PC-9 (cell line): ENCODE data around the gene SNRPD1. TPM values are rescaled to one million over a fixed set of nuclear protein-coding genes. Genes with fewer than 3 reads are reported as not detected.
"Not testable (repeated sequence)": the region's sequence is repeated elsewhere in the genome, so short reads cannot be mapped to it uniquely, and the experiment has no call there.

Experiments used
- BruUV-seq: library from RNA; stranded (reverse); fragments of 400-500 nt; replicated peaks from 2 replicates; lab custom pipeline; 2021; lab: Mats Ljungman, UMichigan
- CTCF ChIA-PET: fragments of 300-600 bp; sonication (Branson Sonifier 250); formaldehyde crosslinking; loops from one replicate; lab custom pipeline; 2022; ENCODE audit warnings: antibody characterized with exemption; lab: Charles Lee
- POLR2A ChIA-PET: fragments of 300-600 bp; sonication (Branson Sonifier 250); formaldehyde crosslinking; loops from one replicate; lab custom pipeline; 2022; ENCODE audit warnings: antibody characterized with exemption; ENCODE audit not compliant: unreplicated experiment; lab: Charles Lee
- DNase-seq, 2 experiments: peaks; one replicate each; pipeline versions ENCODE4 v3.0.0 to v3.0.0-alpha.2; 2015 to 2022; ENCODE audit warnings: mixed read lengths in 1 of 2
- H2AFZ ChIP-seq: fragments of 200-600 bp; sonication (generic); 2 replicates; pipeline ENCODE4 v1.8.1; 2017; ENCODE audit warnings: antibody characterized with exemption
- H3F3A ChIP-seq: fragments of 200-600 bp; sonication (generic); 2 replicates; pipeline ENCODE4 v1.8.1; 2017; ENCODE audit warnings: antibody characterized with exemption, mild to moderate bottlenecking, low read depth; ENCODE audit not compliant: insufficient read depth
- H3K27ac ChIP-seq: fragments of 200-600 bp; sonication (generic); 2 replicates; pipeline ENCODE4 v1.6.1; 2016; ENCODE audit warnings: mixed run types
- H3K27me3 ChIP-seq: fragments of 200-600 bp; sonication (generic); 2 replicates; pipeline ENCODE4 v1.6.1; 2016; ENCODE audit warnings: low read depth, mixed run types; ENCODE audit not compliant: insufficient read depth
- H3K36me3 ChIP-seq: fragments of 200-600 bp; sonication (generic); 2 replicates; pipeline ENCODE4 v1.6.1; 2016; ENCODE audit warnings: low read depth, mixed run types
- H3K4me1 ChIP-seq: fragments of 200-600 bp; sonication (generic); replicated peaks from 2 replicates; pipeline ENCODE4 v1.6.1; 2016; ENCODE audit warnings: mixed run types; ENCODE audit not compliant: insufficient read depth
- H3K4me2 ChIP-seq: fragments of 200-600 bp; sonication (generic); 2 replicates; pipeline ENCODE4 v1.6.1; 2017; ENCODE audit warnings: mixed run types
- H3K4me3 ChIP-seq: fragments of 200-600 bp; sonication (generic); 2 replicates; pipeline ENCODE4 v1.6.1; 2016; ENCODE audit warnings: mixed run types
- H3K79me2 ChIP-seq: fragments of 200-600 bp; sonication (generic); 2 replicates; pipeline ENCODE4 v1.6.1; 2017; ENCODE audit warnings: low read depth, mixed run types
- H3K9me2 ChIP-seq: fragments of 200-600 bp; sonication (generic); 2 replicates; pipeline ENCODE4 v1.8.1; 2017; ENCODE audit warnings: mild to moderate bottlenecking; ENCODE audit not compliant: insufficient read depth
- H3K9me3 ChIP-seq: fragments of 200-600 bp; sonication (generic); 2 replicates; pipeline ENCODE4 v1.8.1; 2016; ENCODE audit warnings: low read depth; ENCODE audit not compliant: insufficient read depth
- H4K20me1 ChIP-seq: fragments of 200-600 bp; sonication (generic); 2 replicates; pipeline ENCODE4 v1.8.1; 2017; ENCODE audit not compliant: insufficient read depth
- CTCF ChIP-seq: fragments of 200-600 bp; sonication (generic); conservative IDR thresholded peaks from 2 replicates; pipeline ENCODE4 v1.6.1; 2017; ENCODE audit warnings: mixed run types, antibody characterized with exemption, mild to moderate bottlenecking, moderate library complexity
- EZH2 ChIP-seq: fragments of 200-600 bp; sonication (generic); IDR thresholded peaks from 2 replicates; pipeline ENCODE4 v1.8.0; 2017; ENCODE audit warnings: antibody characterized with exemption, low read depth
- intact Hi-C: fragments of 100-400 bp; cut with micrococcal nuclease; formaldehyde crosslinking; loops from one replicate; pipeline ENCODE4 v1.10.0; 2022; ENCODE audit not compliant: unreplicated experiment
- total RNA-seq: library from RNA; stranded (reverse); gene quantifications from 2 replicates; pipeline ENCODE4 v1.2.3, GENCODE V29; 2021

SNRPD1 gene
- total RNA-seq, 1 experiment from 2014 or later: 57.6 TPM

GRCh38 chr18:21638822-21639221, 26.7 kb downstream of the SNRPD1 start:
- no peaks in the 10 kb centered on the region for H3K27me3 ChIP-seq
- H3K36me3 ChIP-seq: no peaks in the 10 kb centered on the region
- no peaks in the 10 kb centered on the region for H3K9me3 ChIP-seq
- peak overlapping the region; percentile 38 for H3K4me2 ChIP-seq
- H2AFZ ChIP-seq: no peak overlapping the region
- BruUV-seq: no TSS peak
- no peak for DNase-seq
- peaks cover 20% of the 10 kb centered on the region for H3F3A ChIP-seq
- POLR2A ChIA-PET: no interaction called here
- H3K79me2 ChIP-seq: no peaks in the 10 kb centered on the region
- CTCF ChIA-PET: interaction anchor here (0.6 kb wide), 1 partner anchor 72 kb away, joined by 3 read pairs; no protein-coding TSS in a partner anchor
- TF ChIP-seq CTCF: no peak
- no peak for TF ChIP-seq EZH2
- H3K4me1 ChIP-seq: peaks cover 18% of the 10 kb centered on the region
- H3K4me3 ChIP-seq: no peak overlapping the region
- H4K20me1 ChIP-seq: no peaks in the 10 kb centered on the region
- intact Hi-C loops: no loop called here
- peak overlapping the region; percentile 71 for H3K27ac ChIP-seq
- no peaks in the 10 kb centered on the region for H3K9me2 ChIP-seq

GRCh38 chr18:21640375-21640774, 28.3 kb downstream of the SNRPD1 start:
- H3K9me3 ChIP-seq, H3K4me2 ChIP-seq, H3K9me2 ChIP-seq, H3K79me2 ChIP-seq, DNase-seq, H3K27ac ChIP-seq, H2AFZ ChIP-seq, H4K20me1 ChIP-seq, H3K36me3 ChIP-seq, intact Hi-C loops, H3K4me3 ChIP-seq, H3K27me3 ChIP-seq, BruUV-seq: not testable (repeated sequence)
- peaks cover 18% of the 10 kb centered on the region for H3K4me1 ChIP-seq
- peaks cover 20% of the 10 kb centered on the region for H3F3A ChIP-seq
- CTCF ChIA-PET: interaction anchor here (1.0 kb wide), 1 partner anchor 28 kb away, joined by 6 read pairs; no protein-coding TSS in a partner anchor
- POLR2A ChIA-PET: interaction anchor here (0.6 kb wide), 2 partner anchors 11 to 40 kb away, joined by 3 to 4 read pairs; partner anchors contain the start of gene ESCO1

- CTCF ChIA-PET: no interaction called here
- no peak for TF ChIP-seq CTCF
- TF ChIP-seq EZH2: no peak
Observed at GRCh38 chr18:21650311-21650710, 38.2 kb downstream of the SNRPD1 start.

GRCh38 chr18:21652073-21652472, 40.0 kb downstream of the SNRPD1 start:
- POLR2A ChIA-PET: interaction anchor here (0.7 kb wide), 1 partner anchor 683 kb away, joined by 4 read pairs; no protein-coding TSS in a partner anchor
- Histone ChIP-seq H3K9me3 (no peaks in the 10 kb centered on the region), H3F3A (peaks cover 4% of the 10 kb centered on the region; the same call in 1 of the 2 replicates), H3K4me3 (no peak overlapping the region), H3K4me1 (0 out of 2 replicates have a peak, but pooled peaks cover 10% of the 10 kb centered on the region), H3K9me2 (no peaks in the 10 kb centered on the region), H3K36me3 (no peaks in the 10 kb centered on the region; the same call in 1 of the 2 replicates), H2AFZ (no peak overlapping the region), H3K4me2 (no peak overlapping the region), H3K27me3 (no peaks in the 10 kb centered on the region), H3K79me2 (no peaks in the 10 kb centered on the region), H3K27ac (no peak overlapping the region), H4K20me1 (no peaks in the 10 kb centered on the region)
- CTCF ChIA-PET: no interaction called here
- intact Hi-C loops: no loop called here
- no peak for DNase-seq
- no peak for TF ChIP-seq CTCF
- TF ChIP-seq EZH2: no peak
- no TSS peak for BruUV-seq

More at GRCh38 chr18:21650311-21650710, 38.2 kb downstream of the SNRPD1 start:
- H3K4me1 ChIP-seq: no peaks in the 10 kb centered on the region
- no peaks in the 10 kb centered on the region for H3F3A ChIP-seq
- H3K4me2 ChIP-seq: no peak overlapping the region
- H3K4me3 ChIP-seq: no peak overlapping the region
- no TSS peak for BruUV-seq
- DNase-seq: no peak
- H3K27me3 ChIP-seq: no peaks in the 10 kb centered on the region
- intact Hi-C loops: no loop called here
- POLR2A ChIA-PET: no interaction called here
- no peaks in the 10 kb centered on the region for H3K79me2 ChIP-seq
- no peaks in the 10 kb centered on the region for H3K9me3 ChIP-seq
- no peak overlapping the region for H2AFZ ChIP-seq
- no peaks in the 10 kb centered on the region; the same call in 1 of the 2 replicates for H3K36me3 ChIP-seq
- no peaks in the 10 kb centered on the region for H3K9me2 ChIP-seq
- H4K20me1 ChIP-seq: no peaks in the 10 kb centered on the region
- no peak overlapping the region for H3K27ac ChIP-seq
